D341Med (cell line): ENCODE results near the gene KCTD5.

ENCODE experiments used
- DNase-seq: peaks from one replicate; pipeline ENCODE4 v3.0.0; 2012; ENCODE audit warnings: low spot score

The KCTD5 gene

GRCh38 chr16:2726923-2727322 lies 44.6 kb downstream of the KCTD5 start:
- DNase-seq: no peak

- no peak for DNase-seq
Observed at GRCh38 chr16:2728034-2728433, 45.7 kb downstream of the KCTD5 start.

GRCh38 chr16:2734844-2735515 lies 52.7 kb downstream of the KCTD5 start:
- DNase-seq: no peak

- DNase-seq: no peak
Observed at GRCh38 chr16:2736476-2737237, 54.3 kb downstream of the KCTD5 start.

- DNase-seq: no peak
Observed at GRCh38 chr16:2737238-2737605, 54.9 kb downstream of the KCTD5 start.

GRCh38 chr16:2737895-2738418 lies 55.6 kb downstream of the KCTD5 start:
- no peak for DNase-seq

- DNase-seq: no peak
Observed at GRCh38 chr16:2738615-2739014, 56.3 kb downstream of the KCTD5 start.

GRCh38 chr16:2739625-2740430 lies 57.5 kb downstream of the KCTD5 start:
- no peak for DNase-seq

GRCh38 chr16:2740476-2740875 lies 58.2 kb downstream of the KCTD5 start:
- DNase-seq: no peak

GRCh38 chr16:2741168-2741567 lies 58.8 kb downstream of the KCTD5 start:
- no peak for DNase-seq

GRCh38 chr16:2742323-2743006 lies 60.1 kb downstream of the KCTD5 start:
- no peak for DNase-seq

GRCh38 chr16:2743007-2743810 lies 60.9 kb downstream of the KCTD5 start:
- DNase-seq: no peak

- no peak for DNase-seq
Observed at GRCh38 chr16:2744711-2745110, 62.4 kb downstream of the KCTD5 start.

- DNase-seq: no peak
Observed at GRCh38 chr16:2745116-2745890, 63.0 kb downstream of the KCTD5 start.

GRCh38 chr16:2745961-2746360 lies 63.6 kb downstream of the KCTD5 start:
- DNase-seq: no peak

GRCh38 chr16:2748757-2749455 lies 66.6 kb downstream of the KCTD5 start:
- DNase-seq: no peak

GRCh38 chr16:2749476-2749875 lies 67.2 kb downstream of the KCTD5 start:
- DNase-seq: no peak

GRCh38 chr16:2749936-2750335 lies 67.6 kb downstream of the KCTD5 start:
- no peak for DNase-seq

- DNase-seq: peak; percentile 82
Observed at GRCh38 chr16:2751577-2752034, 69.3 kb downstream of the KCTD5 start.
